Esophagus muscularis mucosa (tissue), 4 donors: Measurements from ENCODE around the gene EIF3D. TPM values are rescaled to one million over a fixed set of nuclear protein-coding genes. Genes with fewer than 3 reads are reported as not detected.
A peak's percentile ranks its signal among the peaks of the same experiment; 100 is the strongest.
"Not testable (repeated sequence)": the region's sequence is repeated elsewhere in the genome, so short reads cannot be mapped to it uniquely, and the experiment has no call there.

Experiments used
- DNase-seq: peaks from one replicate; pipeline ENCODE4 v3.0.0-alpha.2; 2017; ENCODE audit errors: extremely low spot score
- H3K27ac ChIP-seq, 4 donors: fragments of 200-600 bp; sonication (generic); replicated peaks in 1 of 4; 1 replicate in 3 of 4; 2 replicates in 1 of 4; pipeline ENCODE4 v1.5.1; 2016 to 2019; ENCODE audit warnings: mild to moderate bottlenecking in 1 of 4
- H3K27me3 ChIP-seq, 4 donors: fragments of 200-600 bp; sonication (generic); one replicate each; pipeline versions ENCODE4 v1.5.1 to v1.6.0; 2016 to 2019
- H3K36me3 ChIP-seq, 4 donors: fragments of 200-600 bp; sonication (generic); one replicate each; pipeline ENCODE4 v1.5.1; 2016 to 2019
- H3K4me1 ChIP-seq, 4 donors: fragments of 200-600 bp; sonication (generic); one replicate each; pipeline ENCODE4 v1.5.1; 2016 to 2019
- H3K4me3 ChIP-seq, 4 donors: fragments of 200-600 bp; sonication (generic); 1 replicate in 2 of 4; 2 replicates in 2 of 4; pipeline ENCODE4 v1.5.1; 2016 to 2019; ENCODE audit warnings: mild to moderate bottlenecking in 4 of 4, moderate library complexity in 1 of 4
- H3K9me3 ChIP-seq, 4 donors: fragments of 200-600 bp; sonication (generic); 1 replicate in 3 of 4; 2 replicates in 1 of 4; pipeline ENCODE4 v1.5.1; 2016 to 2019
- EP300 ChIP-seq: sonication (generic); formaldehyde crosslinking; IDR thresholded peaks from one replicate; pipeline ENCODE4 v1.6.1; 2017; ENCODE audit warnings: antibody characterized with exemption
- POLR2A ChIP-seq: fragments of 450-650 bp; IDR thresholded peaks from one replicate; pipeline ENCODE4 v1.6.1; 2017; ENCODE audit warnings: antibody characterized with exemption, moderate library complexity, mild to moderate bottlenecking, low read depth
- POLR2AphosphoS5 ChIP-seq, 2 donors: sonication (generic); formaldehyde crosslinking; IDR thresholded peaks; one replicate each; pipeline ENCODE4 v1.6.1; 2017; ENCODE audit warnings: antibody characterized with exemption in 2 of 2
- WGBS: methylation state at CpG from one replicate; pipeline ENCODE4 v1.1.5; 2018; 5-methylcytosine and 5-hydroxymethylcytosine counted together
- intact Hi-C: fragments of 100-400 bp; cut with DNase I; formaldehyde crosslinking; loops from one replicate; pipeline ENCODE4 v1.15.1; 2023
- total RNA-seq, 4 donors: library from RNA; depleted of rRNA; stranded (reverse); fragments of >200 nt; gene quantifications; one replicate each; pipeline versions ENCODE4 v1.1.0 to v1.2.1, GENCODE V29; 2016
- TF ChIP-seq, protein P1 (sequence below), 3 experiments: fragments of 200-600 bp in 2 of 3; fragments of 450-650 bp in 1 of 3; sonication (generic) in 2 of 3; IDR thresholded peaks; one replicate each; pipeline ENCODE4 v1.5.1; 2017 to 2019; ENCODE audit warnings: antibody characterized with exemption in 3 of 3, mild to moderate bottlenecking in 2 of 3, moderate library complexity in 1 of 3

The EIF3D gene
- total RNA-seq, 4 donors from 2014 or later, result 200 to 282 (median 252) TPM

DNA sequence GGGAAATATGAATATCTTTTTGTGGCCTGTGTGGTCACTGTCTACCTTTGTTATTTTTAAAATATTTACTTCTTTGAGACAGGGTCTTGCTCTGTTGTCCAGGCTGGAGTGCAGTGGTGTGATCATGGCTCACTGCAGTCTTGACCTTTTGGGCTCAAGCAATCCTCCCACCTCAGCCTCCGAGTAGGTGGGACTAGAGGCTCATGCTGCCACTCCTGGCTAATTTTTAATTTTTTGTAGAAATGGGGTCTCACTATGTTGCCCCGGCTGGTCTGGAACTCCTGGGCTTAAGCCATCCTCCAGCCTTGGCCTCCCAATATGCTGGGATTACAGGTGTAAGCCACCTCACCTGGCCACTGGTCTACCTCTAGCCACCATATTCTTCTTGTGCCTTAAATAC lies 3.5 kb upstream of the EIF3D start:
- no peak overlapping the region for H3K27ac ChIP-seq
- peaks cover 0 to 14% (median 2%) of the 10 kb centered on the region in 4 donors for H3K27me3 ChIP-seq
- H3K4me1 ChIP-seq, result peaks cover 7 to 18% (median 16%) of the 10 kb centered on the region in 4 donors
- H3K4me3 ChIP-seq, result no peak overlapping the region
- 91% methylated on average over 2 of the region's 2 CpGs for WGBS
- peaks cover 0 to 4% (median 0%) of the 10 kb centered on the region in 4 donors for H3K36me3 ChIP-seq
- intact Hi-C loops, result loop anchor here (10.0 kb wide), 1 partner anchor 242 kb away; the partner anchor contains the start of gene IFT27
- no peak for DNase-seq
- TF ChIP-seq EP300 (no peak), POLR2A (no peak), POLR2AphosphoS5 (IDR thresholded peaks at IDR 0.05) (no peak)
- TF ChIP-seq, protein P1, sequence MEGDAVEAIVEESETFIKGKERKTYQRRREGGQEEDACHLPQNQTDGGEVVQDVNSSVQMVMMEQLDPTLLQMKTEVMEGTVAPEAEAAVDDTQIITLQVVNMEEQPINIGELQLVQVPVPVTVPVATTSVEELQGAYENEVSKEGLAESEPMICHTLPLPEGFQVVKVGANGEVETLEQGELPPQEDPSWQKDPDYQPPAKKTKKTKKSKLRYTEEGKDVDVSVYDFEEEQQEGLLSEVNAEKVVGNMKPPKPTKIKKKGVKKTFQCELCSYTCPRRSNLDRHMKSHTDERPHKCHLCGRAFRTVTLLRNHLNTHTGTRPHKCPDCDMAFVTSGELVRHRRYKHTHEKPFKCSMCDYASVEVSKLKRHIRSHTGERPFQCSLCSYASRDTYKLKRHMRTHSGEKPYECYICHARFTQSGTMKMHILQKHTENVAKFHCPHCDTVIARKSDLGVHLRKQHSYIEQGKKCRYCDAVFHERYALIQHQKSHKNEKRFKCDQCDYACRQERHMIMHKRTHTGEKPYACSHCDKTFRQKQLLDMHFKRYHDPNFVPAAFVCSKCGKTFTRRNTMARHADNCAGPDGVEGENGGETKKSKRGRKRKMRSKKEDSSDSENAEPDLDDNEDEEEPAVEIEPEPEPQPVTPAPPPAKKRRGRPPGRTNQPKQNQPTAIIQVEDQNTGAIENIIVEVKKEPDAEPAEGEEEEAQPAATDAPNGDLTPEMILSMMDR (IDR thresholded peaks at IDR 0.05), result no peak
- no peaks in the 10 kb centered on the region for H3K9me3 ChIP-seq

DNA sequence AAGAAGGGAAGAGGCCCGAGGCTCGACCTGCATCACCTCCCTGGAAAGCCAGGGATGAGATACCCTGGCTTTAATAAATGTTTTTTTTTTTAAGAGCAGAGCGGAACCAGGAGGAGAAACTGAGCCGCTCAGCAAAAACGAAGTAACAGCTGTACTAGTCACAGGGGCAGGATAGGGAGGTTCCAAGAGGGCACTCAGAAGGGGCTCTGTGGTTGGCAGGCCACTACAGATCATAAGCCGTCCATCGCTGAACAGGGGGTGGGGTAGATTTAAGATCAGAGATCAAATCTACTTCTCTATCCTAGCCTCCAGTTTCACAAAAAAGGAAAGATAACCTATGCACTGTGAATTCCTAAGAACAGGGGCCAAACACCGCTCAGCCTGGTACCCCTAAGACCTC lies 625 bp downstream of the EIF3D start:
- Histone ChIP-seq H3K27me3 (peaks cover 0 to 4% (median 0%) of the 10 kb centered on the region in 4 donors), H3K9me3 (no peaks in the 10 kb centered on the region), H3K4me3 (peak overlapping the region; percentile 66 to 80 (median 76)), H3K36me3 (peaks cover 25 to 45% (median 36%) of the 10 kb centered on the region in 4 donors), H3K4me1 (peaks cover 13 to 28% (median 22%) of the 10 kb centered on the region in 4 donors), H3K27ac (peak overlapping the region; percentile 83 to 95 (median 88))
- TF ChIP-seq, protein P1 (IDR thresholded peaks at IDR 0.05), result no peak
- TF ChIP-seq POLR2AphosphoS5 (IDR thresholded peaks at IDR 0.05) (no peak), EP300 (no peak), POLR2A (no peak)
- 10% methylated on average over 8 of the region's 8 CpGs for WGBS
- no peak for DNase-seq
- intact Hi-C loops, result no loop called here

DNA sequence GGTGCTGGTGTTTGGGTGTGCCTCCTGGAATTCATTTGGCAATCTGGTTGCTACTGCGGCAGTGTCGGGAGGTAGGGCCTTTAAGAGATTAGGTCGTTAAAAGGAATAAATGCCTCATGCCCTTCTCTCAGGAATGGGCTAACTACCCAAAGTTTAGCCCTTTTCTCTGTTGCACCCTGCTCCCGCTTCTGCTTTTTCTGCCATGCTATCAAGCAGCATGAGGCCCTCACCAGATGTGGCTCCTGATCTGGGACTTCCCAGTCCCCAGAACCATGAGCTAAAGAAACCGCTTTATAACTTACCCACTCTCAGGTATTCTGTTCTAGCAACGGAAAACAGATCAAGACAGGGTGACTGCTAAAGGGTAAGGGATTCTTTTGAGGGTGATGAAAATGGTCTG lies 6.3 kb downstream of the EIF3D start:
- Histone ChIP-seq H3K27ac (no peak overlapping the region), H3K4me3 (no peak overlapping the region), H3K4me1 (peaks cover 8 to 12% (median 9%) of the 10 kb centered on the region in 4 donors), H3K9me3 (no peaks in the 10 kb centered on the region), H3K27me3 (no peaks in the 10 kb centered on the region), H3K36me3 (peaks cover 82 to 100% (median 93%) of the 10 kb centered on the region in 4 donors)
- 93% methylated on average over 6 of the region's 6 CpGs for WGBS
- intact Hi-C loops, result no loop called here
- DNase-seq, result no peak
- TF ChIP-seq POLR2AphosphoS5 (IDR thresholded peaks at IDR 0.05) (no peak), POLR2A (no peak), EP300 (no peak)
- TF ChIP-seq, protein P1 (IDR thresholded peaks at IDR 0.05), result no peak

DNA sequence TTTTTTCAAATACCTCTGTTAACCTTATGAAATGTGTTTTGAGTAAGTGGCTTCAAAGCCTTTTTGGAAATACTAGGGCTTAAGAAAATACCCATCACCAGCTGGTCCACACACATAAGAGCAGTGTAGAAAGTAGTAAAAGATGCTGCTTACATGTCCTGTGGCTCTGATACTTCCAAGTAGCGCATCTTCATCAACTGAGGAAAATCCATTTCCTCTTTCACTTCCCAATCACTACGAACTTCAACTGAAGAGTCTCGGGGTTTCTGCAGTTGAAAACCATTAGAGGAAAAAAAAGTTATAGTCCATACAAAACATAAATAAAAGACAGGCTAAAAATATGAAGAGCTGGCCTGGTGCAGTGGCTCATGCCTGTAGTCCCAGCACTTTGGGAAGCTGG lies 8.5 kb downstream of the EIF3D start:
- DNase-seq, result no peak
- Histone ChIP-seq H3K9me3 (no peaks in the 10 kb centered on the region), H3K36me3 (peaks cover 100% of the 10 kb centered on the region in 4 donors), H3K4me1 (no peaks in the 10 kb centered on the region), H3K27me3 (no peaks in the 10 kb centered on the region), H3K27ac (no peak overlapping the region), H3K4me3 (no peak overlapping the region)
- TF ChIP-seq, protein P1 (IDR thresholded peaks at IDR 0.05), result no peak
- no peak for TF ChIP-seq POLR2AphosphoS5 (IDR thresholded peaks at IDR 0.05)
- TF ChIP-seq EP300, result no peak
- no peak for TF ChIP-seq POLR2A
- 93% methylated on average over 3 of the region's 3 CpGs for WGBS
- intact Hi-C loops, result no loop called here

DNA sequence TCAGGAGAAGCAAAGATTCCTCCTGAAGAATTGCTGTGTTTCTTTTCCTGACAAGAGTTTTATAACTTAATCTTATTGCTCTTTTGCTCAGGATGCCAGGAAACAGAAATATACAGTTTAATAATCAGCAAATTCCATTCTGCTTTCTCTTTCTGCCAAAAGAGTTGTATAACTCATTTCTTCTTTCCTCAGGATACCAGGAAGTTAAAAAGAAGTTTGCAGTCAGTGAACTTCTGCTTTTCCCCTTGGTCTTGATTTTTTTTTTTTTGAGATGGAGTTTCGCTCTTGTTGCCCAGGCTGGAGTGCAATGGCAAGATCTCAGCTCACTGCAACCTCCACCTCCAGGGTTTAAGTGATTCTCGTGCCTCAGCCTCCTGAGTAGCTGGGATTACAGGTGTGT lies 9.1 kb downstream of the EIF3D start:
- intact Hi-C loops, H3K4me3 ChIP-seq, H3K27me3 ChIP-seq, DNase-seq, H3K27ac ChIP-seq, H3K4me1 ChIP-seq, H3K9me3 ChIP-seq: not testable (repeated sequence)
- H3K36me3 ChIP-seq, result peaks cover 100% of the 10 kb centered on the region in 4 donors
- 87% methylated on average over 2 of the region's 2 CpGs for WGBS
